ENCODE data around the gene DNAH11. TPM values are rescaled to one million over a fixed set of nuclear protein-coding genes. Genes with fewer than 3 reads are reported as not detected.

DNAH11 gene
- total and polyA plus RNA-seq, 8 donors, result 0.86 to 7.6 (median 3.5) TPM

GRCh38 chr7:21782996-21783395 lies 240.2 kb downstream of the DNAH11 start:
- Histone ChIP-seq H3K9me3 (no peaks in the 10 kb centered on the region), H3K4me3 (no peak overlapping the region), H3K36me3 (no peaks in the 10 kb centered on the region), H3K4me1 (no peaks in the 10 kb centered on the region), H3K27ac (no peak overlapping the region), H3K27me3 (no peaks in the 10 kb centered on the region)
- ATAC-seq (no peak), DNase-seq (no peak)
- TF ChIP-seq CTCF (IDR thresholded peaks at IDR 0.05), result no peak
- intact Hi-C loops (cut with DNase I), result no loop called here

GRCh38 chr7:21784989-21785388 lies 242.2 kb downstream of the DNAH11 start:
- intact Hi-C loops (cut with DNase I), result no loop called here
- Histone ChIP-seq H3K9me3 (no peaks in the 10 kb centered on the region), H3K4me1 (no peaks in the 10 kb centered on the region), H3K27ac (no peak overlapping the region), H3K36me3 (no peaks in the 10 kb centered on the region), H3K4me3 (no peak overlapping the region), H3K27me3 (no peaks in the 10 kb centered on the region)
- no peak for ATAC-seq
- DNase-seq, result no peak
- TF ChIP-seq CTCF (IDR thresholded peaks at IDR 0.05), result no peak

GRCh38 chr7:21805791-21806190 lies 263.0 kb downstream of the DNAH11 start:
- no peak overlapping the region for H3K4me3 ChIP-seq
- no peak for ATAC-seq

GRCh38 chr7:21806388-21806787 lies 263.5 kb downstream of the DNAH11 start:
- TF ChIP-seq CTCF (IDR thresholded peaks at IDR 0.05), result no peak
- intact Hi-C loops (cut with DNase I), result no loop called here
- H3K27me3 ChIP-seq, result no peaks in the 10 kb centered on the region
- H3K9me3 ChIP-seq, result no peaks in the 10 kb centered on the region
- no peaks in the 10 kb centered on the region for H3K36me3 ChIP-seq
- ATAC-seq (no peak), DNase-seq (no peak)
- no peaks in the 10 kb centered on the region for H3K4me1 ChIP-seq
- no peak overlapping the region for H3K4me3 ChIP-seq
- no peak overlapping the region for H3K27ac ChIP-seq

More at GRCh38 chr7:21805791-21806190, 263.0 kb downstream of the DNAH11 start:
- no peak for TF ChIP-seq CTCF (IDR thresholded peaks at IDR 0.05)
- DNase-seq, result no peak
- no peaks in the 10 kb centered on the region for H3K4me1 ChIP-seq
- H3K27me3 ChIP-seq, result no peaks in the 10 kb centered on the region
- intact Hi-C loops (cut with DNase I), result no loop called here
- H3K36me3 ChIP-seq, result no peaks in the 10 kb centered on the region
- H3K27ac ChIP-seq, result no peak overlapping the region
- H3K9me3 ChIP-seq, result no peaks in the 10 kb centered on the region

- H3K9me3 ChIP-seq, result no peaks in the 10 kb centered on the region
- no peak for DNase-seq
- H3K36me3 ChIP-seq, result no peaks in the 10 kb centered on the region
- no peak for ATAC-seq
- H3K27me3 ChIP-seq, result no peaks in the 10 kb centered on the region
- H3K4me1 ChIP-seq, result no peaks in the 10 kb centered on the region
- TF ChIP-seq CTCF (IDR thresholded peaks at IDR 0.05), result no peak
- no peak overlapping the region for H3K4me3 ChIP-seq
- H3K27ac ChIP-seq, result no peak overlapping the region
- intact Hi-C loops (cut with DNase I), result no loop called here
These were observed 276.2 kb downstream of the DNAH11 start for GRCh38 chr7:21819048-21819447.

All from left lung (tissue), 10 donors.